Ascending aorta (tissue), 2 donors: ENCODE data around the gene RNF14. TPM values are rescaled to one million over a fixed set of nuclear protein-coding genes. Genes with fewer than 3 reads are reported as not detected.
A peak's percentile ranks its signal among the peaks of the same experiment; 100 is the strongest.

Source experiments
- DNase-seq, 2 donors: peaks; one replicate each; pipeline ENCODE4 v3.0.0-alpha.2; 2019; ENCODE audit warnings: low spot score in 2 of 2
- H3K27ac ChIP-seq, 2 donors: fragments of 200-600 bp; sonication (generic); one replicate each; pipeline ENCODE4 v1.5.1; 2016 to 2017; ENCODE audit warnings: mild to moderate bottlenecking in 1 of 2
- H3K27me3 ChIP-seq: fragments of 200-600 bp; sonication (generic); one replicate; pipeline ENCODE4 v1.5.1; 2017
- H3K36me3 ChIP-seq, 2 donors: fragments of 200-600 bp; sonication (generic); one replicate each; pipeline ENCODE4 v1.5.1; 2016
- H3K4me1 ChIP-seq, 2 donors: fragments of 200-600 bp; sonication (generic); one replicate each; pipeline ENCODE4 v1.5.1; 2016 to 2017; ENCODE audit warnings: mild to moderate bottlenecking in 1 of 2
- H3K4me3 ChIP-seq, 2 donors: fragments of 200-600 bp; sonication (generic); one replicate each; pipeline ENCODE4 v1.5.1; 2016 to 2017; ENCODE audit warnings: mild to moderate bottlenecking in 1 of 2
- H3K9me3 ChIP-seq, 2 donors: fragments of 200-600 bp; sonication (generic); one replicate each; pipeline ENCODE4 v1.5.1; 2016
- intact Hi-C: fragments of 100-400 bp; cut with DNase I; formaldehyde crosslinking; loops from one replicate; pipeline ENCODE4 v1.15.1; 2023
- total RNA-seq: library from RNA; depleted of rRNA; stranded (reverse); fragments of >200 nt; gene quantifications from one replicate; pipeline ENCODE4 v1.1.0, GENCODE V29; 2016
- TF ChIP-seq, protein P1 (sequence below), 3 experiments: fragments of 200-600 bp in 2 of 3; fragments of 450-650 bp in 1 of 3; sonication (generic) in 2 of 3; IDR thresholded peaks; one replicate each; pipeline ENCODE4 v1.5.1; 2016 to 2019; ENCODE audit warnings: antibody characterized with exemption in 3 of 3, mild to moderate bottlenecking in 1 of 3, moderate library complexity in 1 of 3

Gene RNF14
- total RNA-seq, 1 donor from 2014 or later, result 8.8 TPM

DNA sequence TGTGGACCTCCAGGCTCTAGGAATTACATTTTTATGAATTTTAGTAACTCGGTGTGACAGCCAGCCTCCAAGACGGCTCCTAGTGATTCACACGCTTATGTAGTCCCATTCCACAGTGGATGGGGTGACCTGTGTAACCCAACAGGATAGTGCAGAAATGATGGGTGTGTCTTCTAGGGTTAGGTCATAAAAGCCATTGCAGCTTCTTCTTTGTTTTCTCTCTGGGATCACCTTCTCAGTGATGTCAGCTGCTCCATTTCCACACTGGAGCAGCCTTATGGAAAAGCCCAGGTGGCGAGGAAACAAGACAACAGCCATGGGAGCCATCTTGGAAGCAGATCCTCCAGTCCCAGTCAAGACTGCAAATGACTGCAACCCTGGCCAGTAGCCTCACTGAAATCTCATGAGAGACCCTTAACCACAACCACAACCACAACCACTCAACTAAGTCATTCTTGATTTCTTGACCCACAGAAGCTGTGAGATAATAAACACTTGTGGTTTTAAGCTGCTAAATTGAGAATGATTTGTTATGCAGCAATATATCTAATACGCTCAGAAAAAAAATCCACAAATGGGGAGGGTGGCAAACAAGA lies 49.0 kb downstream of the RNF14 start:
- H3K9me3 ChIP-seq, result no peaks in the 10 kb centered on the region
- no peaks in the 10 kb centered on the region for H3K27me3 ChIP-seq
- peaks cover 2 to 8% of the 10 kb centered on the region in 2 donors for H3K4me1 ChIP-seq
- TF ChIP-seq, protein P1, sequence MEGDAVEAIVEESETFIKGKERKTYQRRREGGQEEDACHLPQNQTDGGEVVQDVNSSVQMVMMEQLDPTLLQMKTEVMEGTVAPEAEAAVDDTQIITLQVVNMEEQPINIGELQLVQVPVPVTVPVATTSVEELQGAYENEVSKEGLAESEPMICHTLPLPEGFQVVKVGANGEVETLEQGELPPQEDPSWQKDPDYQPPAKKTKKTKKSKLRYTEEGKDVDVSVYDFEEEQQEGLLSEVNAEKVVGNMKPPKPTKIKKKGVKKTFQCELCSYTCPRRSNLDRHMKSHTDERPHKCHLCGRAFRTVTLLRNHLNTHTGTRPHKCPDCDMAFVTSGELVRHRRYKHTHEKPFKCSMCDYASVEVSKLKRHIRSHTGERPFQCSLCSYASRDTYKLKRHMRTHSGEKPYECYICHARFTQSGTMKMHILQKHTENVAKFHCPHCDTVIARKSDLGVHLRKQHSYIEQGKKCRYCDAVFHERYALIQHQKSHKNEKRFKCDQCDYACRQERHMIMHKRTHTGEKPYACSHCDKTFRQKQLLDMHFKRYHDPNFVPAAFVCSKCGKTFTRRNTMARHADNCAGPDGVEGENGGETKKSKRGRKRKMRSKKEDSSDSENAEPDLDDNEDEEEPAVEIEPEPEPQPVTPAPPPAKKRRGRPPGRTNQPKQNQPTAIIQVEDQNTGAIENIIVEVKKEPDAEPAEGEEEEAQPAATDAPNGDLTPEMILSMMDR (IDR thresholded peaks at IDR 0.05), result no peak
- no peak overlapping the region for H3K4me3 ChIP-seq
- intact Hi-C loops, result loop anchor here (10.0 kb wide), 2 partner anchors 527 to 867 kb away; no protein-coding TSS in a partner anchor
- H3K36me3 ChIP-seq, result no peaks in the 10 kb centered on the region
- DNase-seq, result no peak
- no peak overlapping the region for H3K27ac ChIP-seq

DNA sequence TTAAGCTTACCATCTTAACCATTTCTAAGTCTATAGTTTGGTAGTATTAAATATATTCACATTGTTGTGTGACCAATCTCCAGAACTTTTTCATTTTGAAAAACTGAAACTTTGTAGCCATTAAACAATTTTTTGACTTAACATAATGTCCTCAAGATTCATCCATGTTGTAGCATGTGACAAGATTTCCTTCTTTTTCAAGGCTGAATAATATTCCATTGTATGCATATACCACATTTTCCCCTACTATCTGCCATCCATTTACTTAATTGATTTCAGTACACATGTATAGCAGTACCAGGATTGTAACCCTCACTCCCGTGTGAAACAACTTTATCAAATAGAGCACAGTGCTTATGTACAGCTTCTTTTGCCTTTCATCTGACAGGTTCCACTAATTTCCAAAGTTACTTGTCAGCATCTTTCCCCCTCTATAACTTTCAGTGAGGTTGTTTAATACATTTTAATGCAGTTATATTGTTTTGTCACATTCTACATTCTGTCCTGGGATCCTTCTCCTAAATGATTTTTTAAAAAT lies 51.3 kb downstream of the RNF14 start:
- TF ChIP-seq, protein P1 (IDR thresholded peaks at IDR 0.05), result no peak
- no peaks in the 10 kb centered on the region for H3K9me3 ChIP-seq
- no peaks in the 10 kb centered on the region for H3K4me1 ChIP-seq
- intact Hi-C loops, result no loop called here
- H3K27ac ChIP-seq, result no peak overlapping the region
- DNase-seq, result no peak
- H3K4me3 ChIP-seq, result no peak overlapping the region
- H3K36me3 ChIP-seq, result no peaks in the 10 kb centered on the region
- no peaks in the 10 kb centered on the region for H3K27me3 ChIP-seq

DNA sequence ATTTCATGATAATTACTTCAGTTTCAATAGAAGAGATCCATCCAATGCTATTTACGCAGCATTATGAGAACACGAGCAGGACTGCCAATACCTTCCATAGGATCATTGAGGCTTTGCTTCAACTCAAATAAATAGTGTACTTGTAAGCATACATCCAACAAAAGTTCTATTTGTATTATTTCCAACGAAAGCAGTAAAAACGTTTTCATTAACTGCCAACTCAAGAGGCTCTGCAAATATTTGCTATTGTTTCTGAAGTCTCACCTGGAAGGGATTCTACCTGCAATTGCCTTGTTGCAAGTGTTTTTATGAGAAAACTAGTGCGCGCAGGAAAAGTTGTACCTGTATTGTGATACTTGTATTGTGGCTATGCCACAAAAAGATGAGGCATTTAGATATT lies 54.9 kb downstream of the RNF14 start:
- Histone ChIP-seq H3K27me3 (no peaks in the 10 kb centered on the region), H3K27ac (no peak overlapping the region), H3K4me3 (no peak overlapping the region), H3K4me1 (peaks cover 0 to 2% of the 10 kb centered on the region in 2 donors), H3K36me3 (no peaks in the 10 kb centered on the region), H3K9me3 (no peaks in the 10 kb centered on the region)
- TF ChIP-seq, protein P1 (IDR thresholded peaks at IDR 0.05), result no peak
- intact Hi-C loops, result loop anchor here (2.0 kb wide), 1 partner anchor 41 kb away; no protein-coding TSS in a partner anchor
- DNase-seq, result no peak

DNA sequence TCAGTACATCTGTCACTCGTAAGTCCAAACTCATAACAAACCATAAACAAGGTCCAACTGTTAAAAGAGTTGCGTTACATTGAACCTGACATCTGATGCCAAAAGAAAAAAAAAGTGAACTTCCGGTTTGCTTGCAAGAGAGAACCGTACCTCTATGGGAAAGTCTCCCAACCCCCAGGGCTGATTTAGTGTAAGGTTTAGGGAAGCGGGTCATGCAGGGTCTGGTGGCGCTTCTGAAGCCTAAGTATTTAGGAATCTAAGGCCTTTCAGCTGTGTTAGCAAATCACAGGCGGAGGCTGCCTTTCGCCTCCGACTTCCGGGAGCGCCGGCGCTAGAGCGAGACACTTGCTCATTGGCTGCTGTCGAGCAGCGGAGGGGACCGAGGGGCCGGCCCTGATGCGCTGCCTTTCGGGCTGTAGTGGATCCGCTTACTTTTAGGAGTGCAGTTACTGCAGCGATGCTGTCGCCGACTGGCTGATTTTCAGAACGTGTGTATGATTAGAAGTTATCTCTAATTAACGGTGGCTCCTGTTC lies 55.9 kb downstream of the RNF14 start:
- Histone ChIP-seq H3K4me1 (peaks cover 0 to 2% of the 10 kb centered on the region in 2 donors), H3K36me3 (no peaks in the 10 kb centered on the region), H3K27me3 (no peaks in the 10 kb centered on the region), H3K9me3 (no peaks in the 10 kb centered on the region), H3K4me3 (peak overlapping the region; percentile 62 to 65), H3K27ac (peak overlapping the region; percentile 81 to 85)
- intact Hi-C loops, result loop anchor here (2.0 kb wide), 1 partner anchor 40 kb away; no protein-coding TSS in a partner anchor
- TF ChIP-seq, protein P1 (IDR thresholded peaks at IDR 0.05), result no peak
- peak; percentile 48 to 92 for DNase-seq

GRCh38 chr5:142025637-142026036 lies 56.7 kb downstream of the RNF14 start:
- Histone ChIP-seq H3K4me1 (peaks cover 0 to 2% of the 10 kb centered on the region in 2 donors), H3K27me3 (no peaks in the 10 kb centered on the region), H3K9me3 (no peaks in the 10 kb centered on the region), H3K27ac (peak overlapping the region in 1 of 2 donors; percentile 85), H3K4me3 (peak overlapping the region in 1 of 2 donors; percentile 65), H3K36me3 (no peaks in the 10 kb centered on the region)
- TF ChIP-seq, protein P1 (IDR thresholded peaks at IDR 0.05), result no peak
- intact Hi-C loops, result loop anchor here (2.0 kb wide), 1 partner anchor 39 kb away; no protein-coding TSS in a partner anchor
- DNase-seq, result no peak
